GM23338 (cell line): ENCODE measurements around the gene MPP7. TPM values are rescaled to one million over a fixed set of nuclear protein-coding genes. Genes with fewer than 3 reads are reported as not detected.

Experiments used
- ATAC-seq: fragments of 200-7000 bp; cut with Tn5 transposase; 3 replicates; pipeline ENCODE4 v1.9.1; 2020
- DNase-seq: peaks from one replicate; pipeline ENCODE4 v3.0.0-alpha.2; 2015; ENCODE audit warnings: low spot score
- H2AFZ ChIP-seq: fragments of 200-600 bp; sonication (generic); 2 replicates; pipeline ENCODE4 v1.8.0; 2016; ENCODE audit warnings: antibody characterized with exemption, mild to moderate bottlenecking, moderate library complexity
- H3F3A ChIP-seq: fragments of 200-600 bp; sonication (generic); replicated peaks from 2 replicates; pipeline ENCODE4 v1.8.0; 2017; ENCODE audit warnings: antibody characterized with exemption, mixed run types, low read depth
- H3K27ac ChIP-seq: fragments of 200-600 bp; sonication (generic); 2 replicates; pipeline ENCODE4 v1.6.1; 2016; ENCODE audit warnings: low read depth
- H3K27me3 ChIP-seq: fragments of 200-600 bp; sonication (generic); 2 replicates; pipeline ENCODE4 v1.8.0; 2016; ENCODE audit warnings: mild to moderate bottlenecking, mixed run types, moderate library complexity; ENCODE audit not compliant: insufficient read depth
- H3K36me3 ChIP-seq: fragments of 200-600 bp; sonication (generic); 2 replicates; pipeline ENCODE4 v1.8.0; 2016; ENCODE audit warnings: mild to moderate bottlenecking; ENCODE audit not compliant: insufficient read depth
- H3K4me1 ChIP-seq: fragments of 200-600 bp; sonication (generic); 2 replicates; pipeline ENCODE4 v1.8.0; 2016; ENCODE audit warnings: mild to moderate bottlenecking, moderate library complexity; ENCODE audit not compliant: insufficient read depth
- H3K4me2 ChIP-seq: fragments of 200-600 bp; sonication (generic); 2 replicates; pipeline ENCODE4 v1.7.1; 2017; ENCODE audit warnings: mixed run types
- H3K4me3 ChIP-seq: fragments of 200-600 bp; sonication (generic); 2 replicates; pipeline ENCODE4 v1.6.1; 2016; ENCODE audit warnings: mixed run types
- H3K79me2 ChIP-seq: fragments of 200-600 bp; sonication (generic); replicated peaks from 2 replicates; pipeline ENCODE4 v1.8.0; 2017; ENCODE audit warnings: mild to moderate bottlenecking; ENCODE audit not compliant: insufficient read depth
- H3K9me2 ChIP-seq: fragments of 200-600 bp; sonication (generic); 2 replicates; pipeline ENCODE4 v1.8.0; 2017; ENCODE audit not compliant: insufficient read depth
- H4K20me1 ChIP-seq: fragments of 200-600 bp; sonication (generic); replicated peaks from 2 replicates; pipeline ENCODE4 v1.8.0; 2017; ENCODE audit warnings: mild to moderate bottlenecking; ENCODE audit not compliant: insufficient read depth
- H3K27ac Mint-ChIP-seq: 2 replicates; pipeline ENCODE4 v1.8.0; 2020; ENCODE audit warnings: inconsistent platforms, mild to moderate bottlenecking, moderate library complexity, mixed read lengths
- H3K27me3 Mint-ChIP-seq: 3 replicates; pipeline ENCODE4 v1.8.0; 2022; ENCODE audit warnings: low read depth, mild to moderate bottlenecking, moderate library complexity, mixed read lengths, inconsistent platforms; ENCODE audit not compliant: insufficient read depth, poor library complexity
- H3K36me3 Mint-ChIP-seq: 3 replicates; pipeline ENCODE4 v1.8.0; 2021; ENCODE audit warnings: low read depth, mild to moderate bottlenecking, inconsistent platforms, moderate library complexity, mixed read lengths
- H3K4me1 Mint-ChIP-seq: 3 replicates; pipeline ENCODE4 v1.8.0; 2020; ENCODE audit warnings: mild to moderate bottlenecking, inconsistent platforms, mixed read lengths
- H3K4me3 Mint-ChIP-seq: 3 replicates; pipeline ENCODE4 v1.8.0; 2021; ENCODE audit warnings: moderate library complexity, mild to moderate bottlenecking, inconsistent platforms, mixed read lengths
- H3K9me3 Mint-ChIP-seq: 3 replicates; pipeline ENCODE4 v1.8.0; 2020; ENCODE audit warnings: moderate library complexity, mild to moderate bottlenecking, inconsistent platforms, mixed read lengths
- CREB1 ChIP-seq: fragments of 250-450 bp; sonication (Bioruptor Pico); IDR thresholded peaks from 2 replicates; pipeline ENCODE4 v1.5.0; 2020; ENCODE audit warnings: low read depth, mild to moderate bottlenecking, moderate library complexity
- EZH2 ChIP-seq: fragments of 200-600 bp; sonication (generic); IDR thresholded peaks from one replicate; pipeline ENCODE4 v1.8.0; 2017; ENCODE audit warnings: antibody characterized with exemption, mild to moderate bottlenecking, low read depth; ENCODE audit not compliant: unreplicated experiment
- EZH2phosphoT487 ChIP-seq: fragments of 200-600 bp; sonication (generic); IDR thresholded peaks from one replicate; pipeline ENCODE4 v1.8.1; 2018; ENCODE audit warnings: antibody characterized with exemption; ENCODE audit not compliant: unreplicated experiment
- JUNB ChIP-seq: IDR thresholded peaks from one replicate; pipeline ENCODE4 v1.6.1; 2016; ENCODE audit warnings: antibody characterized with exemption; ENCODE audit not compliant: unreplicated experiment
- NANOG ChIP-seq: IDR thresholded peaks from 2 replicates; pipeline ENCODE4 v1.6.1; 2016; ENCODE audit warnings: antibody characterized with exemption, borderline replicate concordance
- POLR2AphosphoS5 ChIP-seq: IDR thresholded peaks from 2 replicates; pipeline ENCODE4 v1.6.1; 2016; ENCODE audit warnings: antibody characterized with exemption, low read depth
- STAT1 ChIP-seq: IDR thresholded peaks from one replicate; pipeline ENCODE4 v1.6.1; 2016; ENCODE audit warnings: antibody characterized with exemption; ENCODE audit not compliant: unreplicated experiment
- polyA plus RNA-seq: library from polyadenylated mRNA; unstranded; fragments of >200 nt; fragmentation: Nextera tagmentation; extraction: Ambion mirVana; gene quantifications from 2 replicates; pipeline ENCODE4 v1.2.1, GENCODE V29; 2016
- total RNA-seq: library from RNA; depleted of rRNA; stranded (reverse); fragments of >200 nt; shearing (Covaris generic); gene quantifications from 2 replicates; pipeline ENCODE4 v1.2.3, GENCODE V29; 2014
- TF ChIP-seq, protein P1 (sequence below), 2 experiments: fragments of 200-600 bp in 1 of 2; sonication (generic) in 1 of 2; conservative IDR thresholded peaks; 2 replicates each; pipeline versions ENCODE4 v1.5.1 to v1.6.1; 2016 to 2017; ENCODE audit warnings: antibody characterized with exemption in 2 of 2, low read depth in 2 of 2, mild to moderate bottlenecking in 2 of 2, moderate library complexity in 1 of 2

MPP7 gene
- total and polyA plus RNA-seq, 2 experiments from 2014 or later = 5.0 to 8.0 TPM

DNA sequence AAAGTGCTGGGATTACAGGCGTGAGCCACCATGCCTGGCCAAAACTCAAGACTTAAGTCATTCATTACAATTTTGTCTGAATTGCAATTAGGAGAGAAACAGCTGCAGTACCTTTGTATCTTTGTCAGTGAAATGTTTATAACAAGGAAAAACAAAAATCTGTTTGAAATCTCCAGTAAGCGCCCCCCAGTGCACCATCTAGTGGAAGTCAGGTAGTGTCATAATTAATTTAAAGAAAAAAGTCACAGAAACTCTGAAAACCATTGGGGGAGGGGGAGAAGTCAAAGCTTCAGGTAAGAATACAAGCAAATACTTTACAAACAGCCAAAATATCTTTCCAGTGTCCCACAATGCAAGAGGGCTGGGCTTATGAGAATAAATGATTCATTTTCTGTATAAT, 2.8 kb downstream of the MPP7 start:
- Histone ChIP-seq H2AFZ (no peak overlapping the region), H3K27ac (no peak overlapping the region), H3F3A (no peaks in the 10 kb centered on the region), H3K27me3 (no peaks in the 10 kb centered on the region), H3K79me2 (peaks cover 9% of the 10 kb centered on the region), H3K4me2 (no peak overlapping the region), H3K4me3 (no peak overlapping the region), H3K4me1 (peaks cover 29% of the 10 kb centered on the region), H3K36me3 (no peaks in the 10 kb centered on the region), H3K9me2 (no peaks in the 10 kb centered on the region), H4K20me1 (0 out of 2 replicates have a peak, but pooled peaks cover 3% of the 10 kb centered on the region)
- TF ChIP-seq, protein P1, sequence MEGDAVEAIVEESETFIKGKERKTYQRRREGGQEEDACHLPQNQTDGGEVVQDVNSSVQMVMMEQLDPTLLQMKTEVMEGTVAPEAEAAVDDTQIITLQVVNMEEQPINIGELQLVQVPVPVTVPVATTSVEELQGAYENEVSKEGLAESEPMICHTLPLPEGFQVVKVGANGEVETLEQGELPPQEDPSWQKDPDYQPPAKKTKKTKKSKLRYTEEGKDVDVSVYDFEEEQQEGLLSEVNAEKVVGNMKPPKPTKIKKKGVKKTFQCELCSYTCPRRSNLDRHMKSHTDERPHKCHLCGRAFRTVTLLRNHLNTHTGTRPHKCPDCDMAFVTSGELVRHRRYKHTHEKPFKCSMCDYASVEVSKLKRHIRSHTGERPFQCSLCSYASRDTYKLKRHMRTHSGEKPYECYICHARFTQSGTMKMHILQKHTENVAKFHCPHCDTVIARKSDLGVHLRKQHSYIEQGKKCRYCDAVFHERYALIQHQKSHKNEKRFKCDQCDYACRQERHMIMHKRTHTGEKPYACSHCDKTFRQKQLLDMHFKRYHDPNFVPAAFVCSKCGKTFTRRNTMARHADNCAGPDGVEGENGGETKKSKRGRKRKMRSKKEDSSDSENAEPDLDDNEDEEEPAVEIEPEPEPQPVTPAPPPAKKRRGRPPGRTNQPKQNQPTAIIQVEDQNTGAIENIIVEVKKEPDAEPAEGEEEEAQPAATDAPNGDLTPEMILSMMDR (conservative IDR thresholded peaks at IDR 0.05; ENCODE audit: low read depth in 2 of 2) = peak; percentile 18 to 51; a peak in 3 of 4 replicates
- no peak for TF ChIP-seq CREB1 (CRISPR knock-in tag)
- ATAC-seq = no peak
- no peaks in the 10 kb centered on the region for H3K9me3 Mint-ChIP-seq
- H3K27me3 Mint-ChIP-seq = no peaks in the 10 kb centered on the region
- no peaks in the 10 kb centered on the region for H3K36me3 Mint-ChIP-seq
- peaks cover 33% of the 10 kb centered on the region for H3K4me1 Mint-ChIP-seq
- H3K4me3 Mint-ChIP-seq = no peak overlapping the region
- peak; percentile 35 for DNase-seq
- H3K27ac Mint-ChIP-seq = no peak overlapping the region

- H2AFZ ChIP-seq = no peak overlapping the region
- no peaks in the 10 kb centered on the region for H3K36me3 ChIP-seq
- ATAC-seq (no peak), DNase-seq (no peak)
- Mint-ChIP-seq H3K4me1 (peaks cover 35% of the 10 kb centered on the region), H3K27me3 (no peaks in the 10 kb centered on the region), H3K9me3 (no peaks in the 10 kb centered on the region), H3K4me3 (no peak overlapping the region), H3K27ac (no peak overlapping the region), H3K36me3 (no peaks in the 10 kb centered on the region)
- no peaks in the 10 kb centered on the region for H3K27me3 ChIP-seq
- peaks cover 34% of the 10 kb centered on the region for H3K4me1 ChIP-seq
- no peaks in the 10 kb centered on the region for H3F3A ChIP-seq
- H3K9me2 ChIP-seq = no peaks in the 10 kb centered on the region
- H4K20me1 ChIP-seq = 0 out of 2 replicates have a peak, but pooled peaks cover 3% of the 10 kb centered on the region
- no peak overlapping the region for H3K4me2 ChIP-seq
- no peak for TF ChIP-seq NANOG
- no peak for TF ChIP-seq EZH2phosphoT487
- no peak for TF ChIP-seq STAT1
- no peak for TF ChIP-seq JUNB
- TF ChIP-seq POLR2AphosphoS5 = no peak
- TF ChIP-seq, protein P1 (conservative IDR thresholded peaks at IDR 0.05; ENCODE audit: low read depth in 2 of 2) = no peak
- no peak for TF ChIP-seq EZH2
- no peak overlapping the region for H3K4me3 ChIP-seq
- H3K27ac ChIP-seq = no peak overlapping the region
- peaks cover 9% of the 10 kb centered on the region for H3K79me2 ChIP-seq
Observed at GRCh38 chr10:28298951-28299350, 3.9 kb downstream of the MPP7 start.
